Loucy (cell line): Measurements from ENCODE around the gene A1CF.
"Not testable (repeated sequence)": the region's sequence is repeated elsewhere in the genome, so short reads cannot be mapped to it uniquely, and the experiment has no call there.

Source experiments
- CTCF ChIP-seq: fragments of 200-600 bp; sonication (generic); conservative IDR thresholded peaks from 2 replicates; pipeline ENCODE4 v1.5.1; 2014; ENCODE audit warnings: mild to moderate bottlenecking, antibody characterized with exemption, low read length
- EZH2phosphoT487 ChIP-seq: fragments of 200-600 bp; IDR thresholded peaks from 2 replicates; pipeline ENCODE4 v1.6.1; 2018; ENCODE audit warnings: antibody characterized with exemption, mild to moderate bottlenecking, moderate library complexity, borderline replicate concordance

- not testable (repeated sequence) for TF ChIP-seq EZH2phosphoT487, CTCF
These were observed 113.4 kb downstream of the A1CF start for GRCh38 chr10:50772042-50772441.
